ENCODE results near the gene MEF2D.

MEF2D gene

DNA sequence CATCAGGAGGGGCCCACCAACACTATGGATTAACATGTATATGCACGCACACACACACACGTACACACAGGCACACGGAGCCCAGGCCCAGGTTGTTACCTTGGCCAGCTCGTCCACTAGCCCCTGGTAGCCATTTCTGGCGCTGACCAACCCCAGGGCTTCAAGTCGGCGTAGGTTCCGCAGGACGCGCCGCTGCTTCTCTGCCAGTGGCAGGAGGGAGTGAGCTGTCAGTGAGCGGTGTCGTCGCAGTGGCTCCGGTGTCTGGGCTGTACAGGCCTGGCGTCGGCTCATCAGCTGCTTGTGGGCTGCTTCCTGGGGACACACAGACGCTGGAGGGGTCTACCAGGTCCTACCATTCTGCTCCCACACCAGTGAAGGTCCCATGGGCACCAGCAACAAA is 29.4 kb upstream of the MEF2D start:
- no peaks in the 10 kb centered on the region for H3K36me3 ChIP-seq (replicated peaks)
- DNase-seq, result no peak
- H3K27ac ChIP-seq, result no peak overlapping the region
- no peak overlapping the region for H3K4me3 ChIP-seq (ENCODE audit: low read depth, low read length)
- H3K27me3 ChIP-seq (replicated peaks), result no peaks in the 10 kb centered on the region
- TF ChIP-seq, protein P1, sequence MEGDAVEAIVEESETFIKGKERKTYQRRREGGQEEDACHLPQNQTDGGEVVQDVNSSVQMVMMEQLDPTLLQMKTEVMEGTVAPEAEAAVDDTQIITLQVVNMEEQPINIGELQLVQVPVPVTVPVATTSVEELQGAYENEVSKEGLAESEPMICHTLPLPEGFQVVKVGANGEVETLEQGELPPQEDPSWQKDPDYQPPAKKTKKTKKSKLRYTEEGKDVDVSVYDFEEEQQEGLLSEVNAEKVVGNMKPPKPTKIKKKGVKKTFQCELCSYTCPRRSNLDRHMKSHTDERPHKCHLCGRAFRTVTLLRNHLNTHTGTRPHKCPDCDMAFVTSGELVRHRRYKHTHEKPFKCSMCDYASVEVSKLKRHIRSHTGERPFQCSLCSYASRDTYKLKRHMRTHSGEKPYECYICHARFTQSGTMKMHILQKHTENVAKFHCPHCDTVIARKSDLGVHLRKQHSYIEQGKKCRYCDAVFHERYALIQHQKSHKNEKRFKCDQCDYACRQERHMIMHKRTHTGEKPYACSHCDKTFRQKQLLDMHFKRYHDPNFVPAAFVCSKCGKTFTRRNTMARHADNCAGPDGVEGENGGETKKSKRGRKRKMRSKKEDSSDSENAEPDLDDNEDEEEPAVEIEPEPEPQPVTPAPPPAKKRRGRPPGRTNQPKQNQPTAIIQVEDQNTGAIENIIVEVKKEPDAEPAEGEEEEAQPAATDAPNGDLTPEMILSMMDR (IDR thresholded peaks at IDR 0.05; ENCODE audit: low read depth, low read length, missing control alignments), result no peak
- in situ Hi-C loops (cut with HindIII; ENCODE audit: low pct_ligation_motif_present, low sequenced_read_pairs), result no loop called here

DNA sequence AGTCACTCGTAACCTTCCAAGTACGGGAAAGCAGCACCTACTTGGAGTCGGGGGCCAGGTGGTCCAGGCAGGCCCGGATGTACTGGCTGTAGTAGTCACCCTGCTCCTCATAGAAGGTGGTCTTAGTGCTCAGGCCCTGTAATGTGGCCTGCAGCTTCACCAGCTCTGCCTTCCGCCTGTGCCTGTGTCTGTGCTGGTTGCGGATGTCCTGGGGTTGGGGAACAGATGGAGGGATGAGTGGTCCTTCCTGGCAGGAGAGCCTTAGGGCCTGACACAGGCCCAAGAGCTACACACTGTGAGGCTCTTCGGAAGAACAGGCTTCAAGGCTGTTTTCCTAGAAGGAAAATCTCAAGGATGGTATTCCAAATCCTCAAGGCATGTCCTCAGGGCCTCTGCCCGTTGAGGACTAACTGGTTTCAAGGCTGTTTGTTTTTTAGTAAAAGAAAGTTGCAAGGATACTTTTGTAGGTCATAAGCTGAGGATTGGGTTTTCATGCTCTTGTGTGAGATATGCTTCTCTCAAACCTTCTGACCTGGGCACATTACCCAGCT is 28.4 kb upstream of the MEF2D start:
- Histone ChIP-seq H3K27me3 (replicated peaks) (no peaks in the 10 kb centered on the region), H3K4me3 (ENCODE audit: low read depth, low read length) (no peak overlapping the region), H3K36me3 (replicated peaks) (no peaks in the 10 kb centered on the region), H3K27ac (no peak overlapping the region)
- no peak for DNase-seq
- TF ChIP-seq, protein P1 (IDR thresholded peaks at IDR 0.05; ENCODE audit: low read depth, low read length, missing control alignments), result no peak
- in situ Hi-C loops (cut with HindIII; ENCODE audit: low pct_ligation_motif_present, low sequenced_read_pairs), result loop anchor here (10.0 kb wide), 1 partner anchor 46 kb away; the partner anchor contains the start of genes IQGAP3 and TTC24

DNA sequence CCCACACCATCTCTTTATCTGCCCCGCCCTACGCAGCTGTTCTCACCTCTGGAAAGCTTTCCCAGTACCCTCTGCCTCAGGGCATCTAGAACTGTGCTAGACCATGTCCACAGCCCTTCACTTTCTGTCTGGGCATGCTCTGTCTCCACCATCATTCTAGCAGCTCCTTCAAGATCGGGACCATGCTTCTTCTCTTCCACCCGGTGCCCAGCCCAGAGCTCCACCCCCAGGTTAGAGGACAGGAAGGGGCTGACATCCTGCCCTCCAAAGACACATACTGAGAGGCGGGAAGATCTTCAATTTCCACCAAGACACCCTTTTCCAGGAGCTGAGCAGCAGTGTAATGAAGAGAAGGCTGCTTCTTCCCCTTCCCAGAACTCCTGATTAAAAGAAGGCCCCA is 27.7 kb upstream of the MEF2D start:
- Histone ChIP-seq H3K4me3 (ENCODE audit: low read depth, low read length) (no peak overlapping the region), H3K36me3 (replicated peaks) (no peaks in the 10 kb centered on the region), H3K27ac (no peak overlapping the region), H3K27me3 (replicated peaks) (no peaks in the 10 kb centered on the region)
- DNase-seq, result no peak
- TF ChIP-seq, protein P1 (IDR thresholded peaks at IDR 0.05; ENCODE audit: low read depth, low read length, missing control alignments), result no peak
- in situ Hi-C loops (cut with HindIII; ENCODE audit: low pct_ligation_motif_present, low sequenced_read_pairs), result loop anchor here (10.0 kb wide), 1 partner anchor 47 kb away; the partner anchor contains the start of genes IQGAP3 and TTC24

DNA sequence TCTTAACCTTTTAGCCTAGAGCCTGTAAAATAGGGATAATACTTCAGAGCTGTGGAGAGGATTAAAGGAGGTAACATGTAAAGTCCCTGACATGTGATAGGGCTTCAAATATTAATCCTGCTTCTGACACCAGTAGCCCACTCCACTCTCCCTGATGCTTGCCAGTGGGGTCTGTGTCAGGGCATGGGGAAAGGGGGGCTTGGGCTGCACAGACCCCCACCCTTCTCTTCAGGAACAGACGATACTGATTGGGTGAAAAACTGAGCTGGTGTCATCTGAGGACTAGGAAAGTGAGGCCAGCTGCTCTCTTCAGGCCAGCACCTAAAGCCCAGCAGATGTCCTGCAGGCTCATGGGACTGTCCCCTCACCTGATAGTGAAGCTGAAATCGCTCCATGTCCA is 27.0 kb upstream of the MEF2D start:
- Histone ChIP-seq H3K36me3 (replicated peaks) (no peaks in the 10 kb centered on the region), H3K4me3 (ENCODE audit: low read depth, low read length) (no peak overlapping the region), H3K27me3 (replicated peaks) (no peaks in the 10 kb centered on the region), H3K27ac (no peak overlapping the region)
- no peak for DNase-seq
- TF ChIP-seq, protein P1 (IDR thresholded peaks at IDR 0.05; ENCODE audit: low read depth, low read length, missing control alignments), result no peak
- in situ Hi-C loops (cut with HindIII; ENCODE audit: low pct_ligation_motif_present, low sequenced_read_pairs), result loop anchor here (10.0 kb wide), 1 partner anchor 47 kb away; the partner anchor contains the start of genes IQGAP3 and TTC24

DNA sequence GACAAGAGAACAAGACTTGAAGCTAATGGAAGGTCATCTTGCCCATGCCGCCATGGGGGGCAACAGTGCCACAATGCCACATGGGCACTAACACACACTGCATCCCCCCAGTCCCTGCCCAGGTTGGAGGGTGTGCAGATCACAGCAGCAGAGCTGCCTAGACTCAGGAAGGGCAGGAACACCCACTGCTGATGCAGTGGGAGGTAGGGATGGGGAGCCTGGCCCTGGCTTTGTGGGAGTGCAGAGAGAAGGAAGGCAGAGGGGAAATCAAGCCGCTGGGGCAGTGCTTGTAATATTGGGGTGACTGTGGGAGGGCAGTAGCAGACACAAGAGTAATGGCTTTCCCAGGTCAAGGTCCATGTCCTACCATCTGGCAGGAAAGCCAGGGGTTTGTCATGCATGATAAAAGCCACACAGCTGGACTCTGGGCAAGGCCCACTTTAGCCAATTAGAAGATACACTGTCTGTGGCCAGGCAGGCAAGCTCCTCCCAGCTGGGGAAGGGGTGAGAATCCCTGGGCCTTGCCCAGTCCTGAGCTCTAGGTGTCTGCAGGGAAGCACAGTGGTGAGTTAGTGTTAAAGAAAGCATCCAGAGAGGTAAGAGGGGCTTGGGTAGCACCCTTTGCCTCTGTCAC is 25.4 kb upstream of the MEF2D start:
- H3K27ac ChIP-seq, result no peak overlapping the region
- in situ Hi-C loops (cut with HindIII; ENCODE audit: low pct_ligation_motif_present, low sequenced_read_pairs), result loop anchor here (10.0 kb wide), 1 partner anchor 49 kb away; the partner anchor contains the start of genes IQGAP3 and TTC24
- no peaks in the 10 kb centered on the region for H3K36me3 ChIP-seq (replicated peaks)
- no peak for DNase-seq
- no peaks in the 10 kb centered on the region for H3K27me3 ChIP-seq (replicated peaks)
- TF ChIP-seq, protein P1 (IDR thresholded peaks at IDR 0.05; ENCODE audit: low read depth, low read length, missing control alignments), result no peak
- H3K4me3 ChIP-seq (ENCODE audit: low read depth, low read length), result no peak overlapping the region
